GM12864 (cell line): Measurements from ENCODE around the gene STX1B.

ENCODE experiments used
- DNase-seq: peaks from one replicate; pipeline ENCODE4 v3.0.0-alpha.2; 2011; ENCODE audit warnings: low read depth
- H3K4me3 ChIP-seq: 2 replicates; pipeline ENCODE4 v1.5.1; 2011; ENCODE audit warnings: mild to moderate bottlenecking, low read depth, low read length, control low read depth
- CTCF ChIP-seq: IDR thresholded peaks from 2 replicates; pipeline ENCODE4 v1.5.1; 2011; ENCODE audit warnings: low read depth, mild to moderate bottlenecking, moderate library complexity, low read length, control low read depth, inconsistent platforms; ENCODE audit errors: missing control alignments

STX1B gene

DNA sequence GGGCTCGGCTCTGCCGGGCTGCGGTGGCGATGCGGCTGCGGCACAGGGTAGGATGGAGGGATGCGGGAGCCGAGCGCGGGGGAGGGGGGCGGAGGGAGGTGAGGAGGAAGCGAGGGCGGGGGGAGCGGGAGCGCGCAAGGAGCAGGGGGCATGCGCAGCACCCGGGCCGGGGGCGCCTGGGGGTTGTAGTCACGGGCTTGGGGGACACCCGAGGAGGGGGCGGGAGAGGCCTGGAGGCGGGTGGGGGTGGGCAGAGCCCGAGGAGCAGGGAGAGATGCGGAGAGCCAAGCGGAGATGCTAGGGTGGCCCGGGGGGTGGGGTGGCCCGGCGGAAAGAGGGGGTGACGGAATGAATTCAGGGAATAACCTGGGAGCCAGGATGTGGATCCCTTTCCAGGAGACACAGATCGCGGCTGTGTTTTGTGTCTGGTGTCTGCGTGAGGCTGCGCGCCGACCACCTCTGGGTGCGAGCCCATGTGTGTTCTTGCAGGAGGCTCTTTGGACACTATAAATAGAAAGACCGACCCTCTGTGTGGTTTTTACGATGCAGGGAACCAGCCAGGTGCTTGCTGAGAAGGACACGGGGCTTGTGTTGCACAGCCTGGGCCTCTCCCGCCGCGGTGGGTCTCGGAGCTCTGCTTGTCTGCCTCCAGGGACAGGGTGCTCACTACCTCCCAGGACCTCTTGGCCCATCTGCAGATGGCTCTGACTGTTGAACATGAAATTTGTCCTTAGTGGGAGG, at the start of gene STX1B:
Gene STX1B (minus strand): TSS at position 54 of the 741 bp plus-strand sequence. CDS start 242 bp downstream, outside the sequence.
- DNase-seq = no peak
- no peak within 1 kb of the TSS for H3K4me3 ChIP-seq
- no peak for TF ChIP-seq CTCF

DNA sequence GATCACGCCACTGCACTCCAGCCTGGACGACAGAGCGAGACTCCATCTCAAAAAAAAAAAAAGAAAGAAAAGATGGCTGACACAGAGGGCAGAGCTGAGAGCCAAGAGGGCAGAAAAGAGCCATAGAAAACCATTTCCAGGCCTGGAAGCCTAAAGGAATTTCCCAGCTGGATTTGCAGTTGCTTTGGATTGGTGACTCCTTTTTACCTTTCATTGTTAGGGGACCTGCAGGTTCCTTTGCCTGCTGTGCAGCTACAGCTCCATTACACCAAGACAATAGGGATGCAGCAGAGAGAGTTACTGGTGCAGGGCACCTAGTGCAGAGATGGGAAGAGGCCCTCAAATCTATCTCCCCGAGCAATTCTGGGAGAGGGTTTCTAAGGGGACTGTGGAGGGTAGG, 45.2 kb upstream of the STX1B start:
- no peak for TF ChIP-seq CTCF
- H3K4me3 ChIP-seq = no peak overlapping the region
- no peak for DNase-seq

DNA sequence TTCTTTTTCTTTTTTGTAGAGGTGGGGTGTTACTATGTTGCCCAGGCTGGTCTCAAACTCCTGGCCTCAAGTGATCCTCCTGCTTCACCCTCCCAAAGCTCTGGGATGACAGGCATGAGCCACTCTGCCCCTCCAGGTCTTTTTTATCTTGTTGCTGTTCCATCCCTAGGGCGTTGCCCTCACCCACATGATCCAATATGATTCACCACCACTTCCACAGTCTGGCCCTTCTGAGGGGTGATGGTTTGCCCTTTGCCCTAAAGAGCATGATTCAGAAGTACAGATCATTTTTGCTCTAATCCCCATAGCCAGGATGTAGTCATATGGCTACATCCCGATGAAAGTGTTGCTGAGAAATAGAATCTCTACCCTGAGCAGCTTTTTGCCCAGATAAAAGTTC, 41.7 kb upstream of the STX1B start:
- no peak overlapping the region for H3K4me3 ChIP-seq
- DNase-seq = no peak
- TF ChIP-seq CTCF = no peak

DNA sequence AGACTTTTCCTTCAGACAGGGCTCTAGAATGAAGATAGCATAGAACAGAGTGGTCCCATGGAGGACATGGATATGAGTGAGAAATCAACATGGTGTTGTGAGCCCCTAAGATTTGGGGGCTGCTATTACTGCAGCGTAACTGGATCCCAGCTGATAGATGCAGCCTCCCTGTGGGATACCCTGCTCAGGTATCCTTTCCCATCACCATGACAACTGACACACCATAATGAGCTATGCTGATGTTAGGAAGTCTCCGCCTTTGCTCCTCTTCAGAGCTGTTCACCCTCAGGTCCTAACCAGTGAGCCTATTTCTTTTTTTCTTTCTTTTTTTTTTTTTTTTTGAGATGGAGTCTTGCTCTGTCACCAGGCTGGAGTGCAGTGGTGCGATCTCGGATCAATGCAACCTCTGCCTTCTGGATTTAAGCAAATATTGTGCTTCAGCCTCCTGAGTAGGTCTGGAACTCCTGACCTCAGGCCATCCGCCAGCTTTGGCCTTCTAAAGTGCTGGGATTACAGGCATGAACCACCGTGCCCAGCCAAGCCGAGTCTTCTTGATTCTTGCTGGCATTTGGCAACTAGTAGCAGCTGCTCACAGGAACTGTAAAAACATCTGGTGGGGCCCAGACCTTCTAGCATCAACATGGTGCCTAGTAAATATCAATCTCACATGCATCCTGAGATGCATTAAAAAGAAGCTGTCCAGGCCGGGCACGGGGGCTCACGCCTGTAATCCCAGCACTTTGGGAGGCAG, 40.0 kb upstream of the STX1B start:
- no peak for TF ChIP-seq CTCF
- no peak overlapping the region for H3K4me3 ChIP-seq
- no peak for DNase-seq

DNA sequence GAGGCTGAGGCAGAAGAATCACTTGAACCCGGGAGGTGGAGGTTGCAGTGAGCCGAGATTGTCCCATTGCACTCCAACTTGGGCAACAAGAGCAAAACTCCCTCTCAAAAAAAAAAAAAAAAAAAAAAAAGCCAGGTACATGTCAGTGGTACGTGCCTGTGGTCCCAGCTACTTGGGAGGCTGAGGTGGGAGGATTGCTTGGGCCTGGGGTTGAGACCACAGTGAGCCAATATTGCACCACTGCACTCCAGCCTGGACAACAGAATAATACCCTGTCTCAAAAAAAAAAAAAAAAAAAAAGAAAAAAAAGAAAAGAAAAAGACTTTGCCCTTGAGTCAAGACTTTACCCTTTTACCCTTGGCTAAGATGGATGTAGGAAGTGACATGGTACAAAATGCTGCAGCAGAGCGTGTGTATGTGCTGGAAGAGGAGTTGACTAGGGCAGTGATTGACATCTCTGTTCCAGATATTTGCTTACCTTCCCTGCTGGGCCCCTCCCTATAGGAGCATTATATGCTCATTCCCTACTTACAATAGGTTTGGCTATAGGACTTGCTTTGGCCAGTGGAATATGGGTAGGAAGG, 33.6 kb upstream of the STX1B start:
- no peak for DNase-seq
- TF ChIP-seq CTCF = no peak
- H3K4me3 ChIP-seq = no peak overlapping the region

DNA sequence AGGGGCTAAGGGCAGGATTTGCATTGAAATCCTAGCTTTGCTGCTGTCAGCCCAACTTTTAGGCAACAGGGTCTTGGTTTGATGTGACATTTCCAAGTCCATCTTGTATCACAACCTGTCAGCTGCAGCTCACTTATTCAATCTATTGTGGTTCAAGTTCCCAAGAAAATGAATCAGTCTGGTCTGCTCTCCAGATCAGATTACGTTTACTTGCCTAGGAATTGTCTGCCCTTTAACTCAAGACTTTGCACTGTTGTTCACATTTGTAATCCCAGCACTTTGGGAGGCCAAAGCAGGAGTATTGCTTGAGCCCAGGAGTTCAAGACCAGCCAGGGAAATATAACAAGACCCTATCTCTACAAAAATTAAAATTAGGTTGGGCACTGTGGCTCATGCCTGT, 32.9 kb upstream of the STX1B start:
- DNase-seq = no peak
- no peak overlapping the region for H3K4me3 ChIP-seq
- no peak for TF ChIP-seq CTCF
